Peyer's patch (tissue), 4 donors: ENCODE results near the gene MZB1.

Source experiments
- CTCF ChIP-seq, 6 experiments: fragments of 450-650 bp in 4 of 6; fragments of 200-600 bp in 2 of 6; sonication (generic) in 1 of 6; IDR thresholded peaks; one replicate each; pipeline ENCODE4 v1.5.1; 2017 to 2019; ENCODE audit warnings: antibody characterized with exemption in 6 of 6, mild to moderate bottlenecking in 3 of 6, moderate library complexity in 1 of 6
- POLR2A ChIP-seq, 2 donors: fragments of 450-650 bp; IDR thresholded peaks; one replicate each; pipeline ENCODE4 v1.5.1; 2017; ENCODE audit warnings: antibody characterized with exemption in 2 of 2, mild to moderate bottlenecking in 2 of 2, moderate library complexity in 2 of 2

GRCh38 chr5:139425497-139425896 lies 35.8 kb upstream of the MZB1 start:
- TF ChIP-seq POLR2A (IDR thresholded peaks at IDR 0.05) = no peak
- TF ChIP-seq CTCF (IDR thresholded peaks at IDR 0.05) = no peak
